Endometrial microvascular endothelial cells (primary cell): ENCODE measurements around the gene ARL10. TPM values are rescaled to one million over a fixed set of nuclear protein-coding genes. Genes with fewer than 3 reads are reported as not detected.
"Not testable (repeated sequence)": the region's sequence is repeated elsewhere in the genome, so short reads cannot be mapped to it uniquely, and the experiment has no call there.

ENCODE experiments used
- in situ Hi-C: cut with HindIII; loops from 2 replicates; pipeline ENCODE4 v1.10.0; 2017; ENCODE audit warnings: low sequenced_read_pairs, low pct_unique_long_range_greater_than_20kb; ENCODE audit errors: inconsistent ontology term
- total RNA-seq: library from RNA; depleted of rRNA; stranded (reverse); fragments of >200 nt; gene quantifications from one replicate; pipeline ENCODE4 v1.2.3, GENCODE V29; 2015; ENCODE audit errors: inconsistent ontology term

ARL10 gene
- total RNA-seq, 1 donor from 2014 or later: 6.3 TPM

DNA sequence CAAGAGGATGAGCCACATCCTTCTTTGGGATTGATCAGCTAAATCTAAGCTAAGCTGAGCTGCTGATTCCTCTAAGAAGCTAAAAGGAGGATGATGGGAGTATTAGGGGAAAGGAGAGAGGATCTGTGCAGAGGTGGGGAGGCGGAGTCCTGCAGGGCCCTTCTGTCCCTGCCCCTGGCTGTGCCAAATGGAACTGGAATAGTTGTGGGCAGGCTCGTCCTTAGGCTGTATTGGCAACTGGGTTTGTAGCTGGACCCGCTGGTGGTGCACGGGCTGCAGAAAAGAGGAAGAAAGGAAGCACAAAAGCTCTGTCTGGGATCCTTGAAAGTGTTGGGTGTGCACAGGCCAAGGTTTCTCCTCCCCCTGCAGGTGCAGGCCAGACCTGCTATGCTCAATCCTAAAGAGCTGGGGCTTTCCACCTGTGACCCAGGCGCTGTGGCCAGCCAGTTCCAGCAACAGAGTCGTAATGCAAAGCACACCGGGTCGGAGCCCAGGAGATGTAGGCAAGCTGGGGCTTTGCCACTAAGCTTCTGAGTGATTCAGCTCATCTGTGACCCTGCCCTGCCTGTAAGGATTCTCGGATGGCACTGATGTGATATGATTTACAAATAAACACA is 41.3 kb downstream of the ARL10 start:
- in situ Hi-C loops: no loop called here

DNA sequence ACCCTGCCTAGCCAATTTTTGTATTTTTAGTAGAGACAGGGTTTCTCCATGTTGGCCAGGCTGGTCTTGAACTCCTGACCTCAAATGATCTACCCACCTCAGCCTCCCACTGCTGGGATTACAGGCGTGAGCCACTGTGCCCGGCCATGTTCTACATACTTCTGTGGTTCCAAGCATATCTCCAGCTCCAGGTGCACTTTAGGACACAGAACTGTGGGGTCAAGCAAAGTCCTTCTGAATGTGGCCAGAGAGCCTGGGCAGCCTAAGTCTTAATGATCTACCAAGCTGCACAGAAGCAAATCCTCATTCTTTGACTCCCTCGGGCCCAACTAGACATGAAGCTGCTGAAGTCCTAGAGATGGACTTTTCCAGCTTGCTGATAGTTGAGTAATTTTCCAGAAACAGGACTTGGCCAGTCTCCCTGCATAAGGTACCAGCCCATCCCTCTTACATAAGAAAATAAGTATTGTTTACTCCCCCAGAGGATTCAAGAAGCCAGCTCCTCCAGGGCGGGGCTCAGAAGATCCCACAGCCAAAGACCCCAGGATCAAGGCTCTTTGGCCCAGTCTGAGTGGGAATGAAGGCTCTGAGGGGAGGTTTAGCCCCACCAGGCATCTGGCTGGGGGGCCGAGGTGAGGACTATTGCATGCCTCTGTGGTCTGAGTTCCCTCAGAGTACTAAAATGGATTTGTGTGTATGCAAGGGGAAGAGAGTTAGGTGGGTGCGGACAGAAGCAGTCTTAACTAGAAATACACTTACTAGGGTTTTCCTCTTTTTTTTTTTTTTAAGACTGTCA is 42.4 kb downstream of the ARL10 start:
- in situ Hi-C loops: no loop called here

DNA sequence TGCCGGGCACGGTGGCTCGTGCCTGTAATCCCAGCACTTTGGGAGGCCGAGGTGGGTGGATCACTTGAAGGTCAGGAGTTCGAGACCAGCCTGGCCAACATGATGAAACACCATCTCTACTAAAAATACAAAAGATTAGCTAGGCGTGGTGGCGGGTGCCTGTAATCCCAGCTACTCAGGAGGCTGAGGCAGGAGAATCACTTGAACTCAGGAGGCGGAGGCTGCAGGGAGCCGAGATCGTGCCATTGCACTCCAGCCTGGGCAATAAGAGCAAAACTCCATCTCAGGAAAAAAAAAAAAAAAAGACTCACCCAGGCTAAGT is 42.9 kb downstream of the ARL10 start:
- in situ Hi-C loops: not testable (repeated sequence)

DNA sequence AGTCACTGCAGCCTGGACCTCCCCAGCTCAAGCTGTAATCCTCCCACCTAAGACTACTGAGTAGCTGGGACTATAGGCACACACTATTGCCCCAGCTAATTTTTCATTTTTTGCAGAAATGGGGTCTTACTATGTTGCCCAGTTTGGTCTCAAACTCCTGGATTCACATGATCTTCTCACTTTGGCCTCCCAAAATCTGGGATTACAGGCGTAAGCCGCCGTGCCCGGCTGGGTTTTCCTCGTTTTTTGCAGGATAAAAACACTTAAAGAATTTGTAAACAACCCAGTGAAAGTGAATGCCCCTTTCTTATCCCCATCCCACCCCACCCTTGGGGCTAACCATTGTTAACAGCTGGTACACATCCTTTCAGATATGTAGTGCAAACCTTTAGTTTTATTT is 43.3 kb downstream of the ARL10 start:
- in situ Hi-C loops: no loop called here

DNA sequence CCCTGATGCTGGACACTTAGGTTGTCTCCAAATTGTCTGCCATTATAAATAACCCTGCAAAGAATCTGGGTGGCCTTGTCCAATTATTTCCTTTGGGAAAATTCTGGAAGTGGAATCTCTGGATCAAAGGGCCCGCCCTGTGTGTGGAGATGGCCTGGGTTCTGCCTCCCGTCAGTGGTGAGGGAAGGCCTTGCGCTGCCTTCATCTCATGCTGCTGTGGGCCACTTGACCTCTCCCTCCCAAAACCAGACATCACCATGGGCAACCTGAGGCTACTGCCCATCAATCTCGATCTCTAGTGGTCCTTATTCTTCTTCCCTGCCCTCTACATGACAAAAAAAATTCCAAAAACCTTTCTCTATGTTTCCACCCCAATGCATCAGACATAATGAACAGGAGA is 44.5 kb downstream of the ARL10 start:
- in situ Hi-C loops: no loop called here

DNA sequence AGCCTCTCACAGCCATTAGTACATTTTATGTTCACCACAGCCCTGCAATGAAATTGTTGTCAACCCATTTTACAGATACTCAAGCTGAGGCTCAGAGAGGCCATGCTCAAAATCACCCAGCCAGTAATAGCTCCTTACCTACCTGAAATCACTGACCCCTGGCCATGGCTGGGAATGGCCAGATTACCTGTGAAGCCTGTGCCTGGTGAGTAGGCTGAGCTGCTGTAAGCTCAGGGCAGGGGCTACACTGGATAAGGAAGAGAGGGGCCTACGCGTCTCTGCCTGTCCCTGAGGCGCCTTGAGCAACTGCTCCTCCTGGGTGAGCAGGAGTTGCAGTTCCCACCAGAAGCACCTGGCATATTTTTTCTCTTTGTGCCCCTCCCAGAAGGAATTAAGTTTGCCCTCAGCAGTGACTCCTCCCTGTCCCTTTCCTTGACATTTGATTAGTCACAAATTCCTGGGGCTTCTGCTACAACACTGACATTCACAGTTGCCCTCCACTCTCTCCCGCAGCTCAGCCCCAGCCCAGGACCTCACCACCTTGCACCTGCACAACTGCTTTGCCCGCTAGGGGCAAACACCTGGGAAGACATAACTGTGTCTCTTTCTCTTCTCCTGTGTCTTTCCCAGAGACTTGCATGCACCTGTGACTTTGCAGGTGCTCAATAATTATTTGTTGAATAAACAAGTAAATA is 45.3 kb downstream of the ARL10 start:
- in situ Hi-C loops: no loop called here

DNA sequence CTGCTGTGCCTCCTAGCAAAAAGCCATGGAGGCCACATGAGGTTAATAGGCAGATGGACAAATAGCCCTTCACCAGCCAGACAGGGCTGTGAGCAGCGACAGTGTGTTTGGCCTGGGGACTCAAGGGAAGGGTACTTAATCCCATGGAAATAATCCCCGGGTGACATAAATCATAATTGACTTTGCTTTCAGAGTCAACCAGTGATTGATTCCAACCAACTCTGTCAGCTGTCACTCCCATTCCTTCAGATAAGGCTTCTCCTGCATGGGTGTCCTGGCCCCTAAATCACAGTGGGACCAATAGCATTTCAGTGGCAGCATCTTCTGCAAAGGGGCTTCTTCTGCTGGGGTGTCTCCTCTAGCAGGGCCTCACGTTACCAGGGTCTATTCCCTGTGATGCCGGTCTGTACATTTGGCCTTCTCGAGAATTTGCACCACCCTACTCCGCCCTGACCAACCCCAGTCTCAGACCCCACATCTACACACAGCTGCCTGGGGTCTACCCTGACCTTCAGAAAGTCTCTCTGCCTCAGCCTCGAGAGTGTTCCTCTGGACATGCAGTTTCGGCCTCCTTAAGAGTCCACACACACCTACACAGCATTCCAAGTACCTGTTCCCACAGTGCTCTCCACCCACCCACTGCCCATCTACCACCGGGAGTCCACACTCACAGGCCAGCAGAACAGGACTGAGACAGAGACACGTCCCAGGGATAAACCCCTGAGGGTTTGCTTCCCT is 47.4 kb downstream of the ARL10 start:
- in situ Hi-C loops: no loop called here

DNA sequence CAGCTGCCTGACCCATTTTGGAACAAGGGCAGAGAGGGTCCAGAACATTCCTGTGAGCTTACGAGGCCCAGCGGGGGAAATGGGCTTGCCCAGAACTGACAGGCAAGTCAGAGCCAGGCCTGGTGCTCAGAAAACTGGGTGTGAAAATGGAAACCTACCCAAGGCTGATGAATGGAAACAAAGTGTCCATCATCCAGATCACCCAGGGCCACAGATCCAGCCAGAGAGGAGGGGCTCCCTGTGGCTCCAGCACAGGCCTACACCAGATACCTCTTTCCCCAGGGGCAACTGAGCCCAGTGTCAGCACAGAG is 47.9 kb downstream of the ARL10 start:
- in situ Hi-C loops: no loop called here

DNA sequence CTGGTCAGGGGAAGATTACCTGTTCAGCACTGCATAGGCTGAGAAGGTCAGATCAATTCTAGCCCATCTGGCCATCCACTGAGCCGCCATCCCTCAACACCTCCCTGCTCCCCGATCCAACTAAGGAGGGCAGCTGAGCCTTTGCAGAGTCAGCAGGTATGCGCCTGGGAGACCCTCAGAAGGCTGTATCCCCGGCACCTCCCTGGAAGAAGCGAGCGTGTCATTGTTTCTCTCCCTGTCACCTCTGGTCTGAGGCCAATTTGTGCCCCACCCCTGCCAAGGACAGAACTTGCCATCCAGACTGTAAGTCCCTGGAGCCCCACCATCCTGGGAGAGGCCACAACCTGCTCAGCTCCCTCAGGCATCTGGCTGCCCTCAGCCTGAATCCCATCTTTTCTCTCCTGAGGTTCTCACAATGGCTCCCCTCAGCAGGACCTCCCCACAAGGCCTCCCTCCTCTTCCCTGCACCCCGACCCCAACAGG is 48.5 kb downstream of the ARL10 start:
- in situ Hi-C loops: no loop called here

DNA sequence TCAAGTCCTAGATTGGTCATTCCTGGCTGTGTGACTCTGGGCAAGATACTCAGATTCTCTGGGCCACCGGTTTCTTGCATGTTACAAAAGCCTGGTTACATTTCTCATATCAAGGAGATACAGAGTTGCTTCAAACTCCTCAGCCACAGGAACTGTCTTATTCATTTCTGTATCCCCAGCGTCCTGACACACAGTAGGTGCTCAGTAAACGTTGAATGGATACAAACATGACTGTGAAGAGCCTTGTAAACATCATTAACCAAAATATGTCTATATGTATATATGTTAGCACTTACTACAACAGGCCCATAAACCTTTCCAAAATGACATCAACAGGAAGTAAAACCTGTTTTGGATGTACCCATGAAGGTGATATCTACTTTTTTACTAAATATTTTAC is 49.4 kb downstream of the ARL10 start:
- in situ Hi-C loops: no loop called here

DNA sequence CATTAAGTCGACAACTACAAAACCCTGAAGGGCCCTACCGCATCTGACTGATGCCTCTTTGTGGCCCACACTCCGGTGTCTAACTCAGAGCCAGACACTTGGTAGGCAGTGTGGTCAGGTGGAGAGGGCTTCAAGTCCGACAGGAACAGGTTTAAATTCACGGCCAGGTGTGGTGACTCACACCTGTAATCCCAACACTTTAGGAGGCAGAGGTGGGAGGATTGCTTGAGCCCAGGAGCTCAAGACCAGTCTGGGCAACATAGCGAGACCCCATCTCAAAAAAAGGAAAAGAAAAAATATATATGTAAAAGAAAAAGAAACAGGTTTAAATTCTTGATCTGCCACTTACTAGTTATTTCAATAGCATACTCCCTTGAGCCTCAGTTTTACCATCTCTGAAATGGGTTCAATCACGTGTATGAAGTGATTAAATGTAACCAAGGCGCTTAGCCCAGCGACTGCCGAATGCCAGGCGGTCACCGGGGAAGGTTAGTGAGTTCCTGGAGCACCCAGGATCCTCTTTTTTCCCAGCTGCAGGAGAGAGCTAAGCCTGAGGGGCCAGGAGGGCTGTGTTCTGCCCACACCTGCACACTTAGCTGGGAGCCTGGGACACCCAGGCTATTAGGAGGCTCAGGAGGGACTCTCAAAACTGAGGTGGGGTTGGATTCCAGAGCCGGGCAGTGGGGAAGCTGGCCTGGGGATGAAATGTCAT is 50.1 kb downstream of the ARL10 start:
- in situ Hi-C loops: no loop called here

DNA sequence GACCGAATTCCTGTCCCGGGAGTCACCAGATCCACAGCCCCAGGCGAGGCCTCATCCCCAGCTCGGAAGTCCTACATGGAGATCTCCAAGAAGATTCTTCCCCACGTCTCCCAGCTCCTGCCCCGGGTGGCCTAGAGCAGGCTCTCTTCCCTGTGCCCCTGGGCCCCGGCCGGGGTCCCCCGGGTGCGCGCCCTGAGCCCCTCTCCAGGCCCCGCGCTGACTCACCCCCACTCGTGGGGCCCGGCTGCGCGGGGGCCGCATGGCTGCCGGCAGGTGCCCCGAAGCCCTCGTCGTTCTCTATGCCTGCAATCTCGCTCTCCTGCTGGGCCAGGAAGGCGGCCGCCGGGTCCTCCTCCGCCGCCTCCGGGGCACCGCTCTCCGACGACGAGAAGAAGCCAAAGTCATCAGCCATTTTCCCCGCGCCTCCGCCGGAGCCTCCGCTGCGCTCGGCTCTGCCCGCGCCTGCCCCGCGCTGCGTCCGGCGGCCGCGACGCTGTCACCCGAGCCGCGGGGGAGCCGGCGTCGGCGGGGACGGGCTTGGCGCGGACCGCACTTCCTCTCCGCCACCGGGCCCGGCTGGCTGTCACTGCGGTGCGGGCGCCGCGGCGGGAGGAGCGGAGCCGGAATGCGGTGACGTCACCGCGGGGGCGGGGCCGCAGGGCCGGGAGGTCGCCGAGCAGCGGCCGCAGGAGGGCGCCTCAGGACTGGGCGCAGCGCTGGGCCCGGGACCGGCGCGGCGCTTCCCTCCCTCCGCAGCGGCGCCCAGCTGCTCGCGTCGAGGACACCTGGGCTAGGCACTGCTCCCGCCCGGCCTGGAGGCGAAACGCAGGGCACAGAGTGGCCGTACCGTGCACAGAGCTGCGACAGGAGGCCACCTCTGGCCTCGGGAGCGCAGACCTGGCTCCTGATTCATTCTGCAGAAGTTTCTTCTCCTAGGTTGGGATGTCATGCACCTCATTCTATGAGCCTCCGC is 51.0 kb downstream of the ARL10 start, which contains the start of gene CLTB:
Gene CLTB, minus strand, starts transcription at position 588 of the 973 bp plus-strand sequence. Its CDS starts 176 bp downstream, at position 412.
- in situ Hi-C loops: no loop called here

DNA sequence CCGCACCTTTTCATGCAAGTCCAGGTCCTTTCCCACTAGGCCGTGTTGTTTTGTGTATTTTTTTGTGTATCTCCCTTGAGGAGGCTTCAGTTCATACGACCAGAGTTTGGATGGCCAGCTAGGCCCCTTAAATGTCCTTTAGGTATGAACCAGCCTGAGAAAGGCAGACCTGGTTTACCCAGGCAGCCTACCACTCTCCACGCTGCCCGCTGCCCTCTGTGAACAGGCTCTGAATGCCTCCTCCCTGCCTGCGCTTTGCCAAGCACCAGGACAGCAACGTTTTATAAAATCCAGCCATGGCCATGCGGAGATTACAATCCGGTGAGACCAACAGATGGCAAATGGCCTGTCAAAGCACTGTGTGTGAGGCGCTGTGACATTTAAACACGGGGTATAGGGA is 51.7 kb downstream of the ARL10 start:
- in situ Hi-C loops: no loop called here

DNA sequence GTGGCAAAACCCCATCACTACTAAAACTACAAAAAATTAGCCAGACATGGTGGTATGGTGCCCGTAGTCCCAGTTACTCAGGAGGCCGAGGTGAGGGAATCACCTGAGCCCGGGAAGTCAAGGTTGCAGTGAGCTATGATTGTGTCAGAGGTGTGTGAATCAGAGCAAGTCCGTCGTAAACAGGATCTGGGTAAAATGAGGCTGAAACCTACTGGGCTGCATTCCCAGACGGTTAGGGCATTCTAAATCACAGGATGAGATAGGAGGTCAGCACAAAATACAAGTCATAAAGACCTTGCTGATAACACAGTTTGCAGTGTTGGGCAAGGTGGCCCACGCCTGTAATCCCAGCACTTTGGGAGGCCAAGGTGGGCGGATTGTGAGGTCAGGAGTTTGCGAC is 53.0 kb downstream of the ARL10 start:
- in situ Hi-C loops: no loop called here

DNA sequence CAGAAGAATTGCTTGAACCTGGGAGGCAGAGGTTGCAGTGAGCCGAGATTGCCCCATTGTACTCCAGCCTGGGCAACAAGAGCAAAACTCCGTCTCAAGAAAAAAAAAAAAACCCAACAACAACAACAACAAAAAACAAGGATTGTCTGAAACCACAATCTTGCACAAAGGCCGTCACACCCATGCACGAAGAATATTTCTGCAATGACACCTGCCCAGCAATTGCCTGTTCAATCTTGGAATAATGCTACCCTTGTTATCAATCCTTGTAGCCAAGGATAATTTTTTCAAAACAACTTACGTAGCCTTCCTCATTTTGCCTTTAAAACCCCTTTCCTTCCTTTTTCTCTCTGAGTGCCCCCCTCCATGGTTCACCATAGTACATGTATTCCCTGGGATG is 54.8 kb downstream of the ARL10 start:
- in situ Hi-C loops: no loop called here

DNA sequence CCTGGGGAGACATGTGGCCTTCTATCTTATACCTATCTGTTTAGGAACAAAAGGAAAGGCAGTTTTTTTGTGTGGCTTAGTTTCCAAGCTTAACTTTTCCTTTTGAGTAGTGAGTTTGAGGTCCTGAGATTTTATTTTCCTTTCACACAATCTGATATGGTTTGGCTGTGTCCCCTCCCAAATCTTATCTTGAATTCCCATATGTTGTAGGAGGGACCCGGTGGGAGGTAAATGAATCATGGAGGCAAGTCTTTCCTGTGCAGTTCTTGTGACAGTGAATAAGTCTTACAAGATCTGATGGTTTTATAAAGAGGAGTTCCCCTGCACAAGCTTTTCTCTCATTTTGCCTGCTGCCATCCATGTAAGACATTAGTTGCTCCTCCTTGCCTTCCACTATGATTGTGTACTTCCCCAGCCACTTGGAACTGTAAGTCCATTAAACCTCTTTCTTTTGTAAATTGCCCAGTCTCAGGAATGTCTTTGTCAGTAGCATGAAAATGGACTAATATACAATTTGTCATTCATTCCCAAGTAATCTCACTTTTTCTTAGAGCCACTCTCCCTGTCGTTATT is 55.8 kb downstream of the ARL10 start:
- in situ Hi-C loops: no loop called here

DNA sequence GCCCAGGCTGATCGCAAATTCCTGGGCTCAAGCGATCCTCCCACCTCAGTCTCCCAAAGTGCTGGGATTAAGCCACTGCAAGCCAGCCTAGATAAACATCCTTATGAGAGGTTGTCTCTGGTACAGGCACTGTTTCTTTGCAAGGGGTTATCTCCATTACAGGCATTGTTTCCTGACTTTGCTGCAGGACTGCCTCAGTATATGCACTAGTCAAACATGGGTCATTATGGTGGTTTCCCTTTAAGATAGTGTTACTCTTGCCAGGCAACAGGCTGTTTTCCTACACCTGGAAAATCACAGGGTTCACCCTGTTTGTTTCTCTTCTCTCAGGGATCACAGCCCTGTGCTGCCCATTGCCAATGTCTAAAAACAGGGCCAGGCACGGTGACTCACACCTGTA is 58.9 kb downstream of the ARL10 start:
- in situ Hi-C loops: no loop called here

DNA sequence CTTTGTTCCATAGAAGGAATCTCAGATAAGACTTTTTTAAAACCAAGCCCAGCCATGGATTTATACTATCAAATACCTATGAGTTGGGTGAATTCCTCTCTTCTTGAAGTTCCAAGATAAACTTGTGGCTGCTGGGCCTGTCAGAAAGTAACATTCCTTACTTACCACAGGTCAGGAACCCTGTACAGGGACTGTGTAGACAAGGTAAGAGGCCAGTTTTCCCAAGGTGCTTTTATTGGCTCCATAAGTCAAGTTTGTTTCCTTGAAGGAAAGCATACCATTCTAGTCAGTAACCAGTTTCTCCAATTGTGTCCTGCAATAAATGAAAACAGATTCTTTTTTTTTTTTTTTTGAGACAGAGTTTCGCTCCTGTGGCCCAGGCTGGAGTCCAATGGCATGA is 59.9 kb downstream of the ARL10 start:
- in situ Hi-C loops: no loop called here
